Activated CD4-positive, CD25-positive, alpha-beta regulatory T cell treated with anti-CD3 and anti-CD28 coated beads, Interleukin-2, amount 50 U/mL, for 72 hours (primary cell): ENCODE measurements around the gene NKX1-2.
"Not testable (repeated sequence)": the region's sequence is repeated elsewhere in the genome, so short reads cannot be mapped to it uniquely, and the experiment has no call there.

Experiments used
- DNase-seq: peaks from one replicate; pipeline ENCODE4 v3.0.0; 2021

The NKX1-2 gene

GRCh38 chr10:124449170-124450011 is 444 bp downstream of the NKX1-2 start:
- DNase-seq: no peak

GRCh38 chr10:124448696-124449169 is 1.1 kb downstream of the NKX1-2 start:
- no peak for DNase-seq

- DNase-seq: no peak
Observed at GRCh38 chr10:124447751-124448466, 1.9 kb downstream of the NKX1-2 start.

- DNase-seq: no peak
Observed at GRCh38 chr10:124446830-124447750, 2.7 kb downstream of the NKX1-2 start.

- DNase-seq: not testable (repeated sequence)
Observed at GRCh38 chr10:124441694-124442093, 8.1 kb downstream of the NKX1-2 start.

GRCh38 chr10:124436191-124436638 is 13.6 kb downstream of the NKX1-2 start:
- DNase-seq: no peak

GRCh38 chr10:124435683-124436082 is 14.2 kb downstream of the NKX1-2 start:
- DNase-seq: not testable (repeated sequence)

- no peak for DNase-seq
Observed at GRCh38 chr10:124433461-124433860, 16.4 kb downstream of the NKX1-2 start.

GRCh38 chr10:124430077-124430476 is 19.8 kb downstream of the NKX1-2 start:
- no peak for DNase-seq

- no peak for DNase-seq
Observed at GRCh38 chr10:124429576-124429975, 20.3 kb downstream of the NKX1-2 start.

GRCh38 chr10:124428207-124428777 is 21.5 kb downstream of the NKX1-2 start:
- DNase-seq: no peak

- DNase-seq: no peak
Observed at GRCh38 chr10:124425227-124425962, 24.4 kb downstream of the NKX1-2 start.

GRCh38 chr10:124423813-124424212 is 26.0 kb downstream of the NKX1-2 start:
- DNase-seq: no peak

GRCh38 chr10:124422742-124423141 is 27.1 kb downstream of the NKX1-2 start:
- no peak for DNase-seq

- no peak for DNase-seq
Observed at GRCh38 chr10:124420254-124420653, 29.6 kb downstream of the NKX1-2 start.

- no peak for DNase-seq
Observed at GRCh38 chr10:124419635-124420034, 30.2 kb downstream of the NKX1-2 start.

GRCh38 chr10:124418726-124419501 is 30.9 kb downstream of the NKX1-2 start, which contains the start of gene OAT:
Gene OAT, minus strand, starts transcription at chr10:124418923. Its CDS starts 6,752 bp downstream, at chr10:124412171.
- peak; percentile 95 for DNase-seq

GRCh38 chr10:124417895-124418725 is 31.7 kb downstream of the NKX1-2 start:
- DNase-seq: peak; percentile 52

- DNase-seq: no peak
Observed at GRCh38 chr10:124416733-124417132, 33.1 kb downstream of the NKX1-2 start.

GRCh38 chr10:124415210-124415609 is 34.6 kb downstream of the NKX1-2 start:
- no peak for DNase-seq
